MCF 10A (cell line): ENCODE results near the gene GPATCH1. TPM values are rescaled to one million over a fixed set of nuclear protein-coding genes. Genes with fewer than 3 reads are reported as not detected.
"Not testable (repeated sequence)": the region's sequence is repeated elsewhere in the genome, so short reads cannot be mapped to it uniquely, and the experiment has no call there.

ENCODE experiments used
- Bru-seq: library from RNA; stranded (reverse); fragments of 400-500 nt; gene quantifications from one replicate; lab custom pipeline; 2021; lab: Mats Ljungman, UMichigan
- BruChase-seq, 2 experiments: library from RNA; stranded (reverse); fragments of 400-500 nt; gene quantifications; one replicate each; lab custom pipeline; 2021; lab: Mats Ljungman, UMichigan
- BruUV-seq: library from RNA; stranded (reverse); fragments of 400-500 nt; replicated peaks from 2 replicates; lab custom pipeline; 2021; lab: Mats Ljungman, UMichigan
- CTCF ChIA-PET: fragments of 300-600 bp; sonication (Branson Sonifier 250); formaldehyde crosslinking; extraction: SDS; loops from one replicate; lab custom pipeline; 2021; ENCODE audit warnings: antibody characterized with exemption, inconsistent platforms; lab: Yijun Ruan, JAX
- POLR2A ChIA-PET: fragments of 300-600, 350-650 bp; sonication (Branson Sonifier 250); formaldehyde crosslinking; extraction: SDS; loops from one replicate; lab custom pipeline; 2020; ENCODE audit warnings: antibody characterized with exemption, inconsistent platforms; lab: Yijun Ruan, JAX
- DNase-seq: peaks from one replicate; pipeline ENCODE4 v3.0.0-alpha.2; 2018; ENCODE audit not compliant: unreplicated experiment
- H3K27ac Mint-ChIP-seq: one replicate; pipeline ENCODE4 v1.8.0; 2022; ENCODE audit warnings: mild to moderate bottlenecking, low read depth, mixed read lengths; ENCODE audit not compliant: unreplicated experiment
- H3K27me3 Mint-ChIP-seq: one replicate; pipeline ENCODE4 v1.8.0; 2022; ENCODE audit warnings: mixed read lengths; ENCODE audit not compliant: insufficient read depth, unreplicated experiment
- H3K36me3 Mint-ChIP-seq: one replicate; pipeline ENCODE4 v1.8.0; 2022; ENCODE audit warnings: mild to moderate bottlenecking, moderate library complexity, mixed read lengths; ENCODE audit not compliant: insufficient read depth, unreplicated experiment
- H3K4me1 Mint-ChIP-seq: one replicate; pipeline ENCODE4 v1.8.0; 2022; ENCODE audit warnings: mixed read lengths; ENCODE audit not compliant: insufficient read depth, unreplicated experiment
- H3K4me3 Mint-ChIP-seq: one replicate; pipeline ENCODE4 v1.8.0; 2022; ENCODE audit warnings: mild to moderate bottlenecking, moderate library complexity, mixed read lengths; ENCODE audit not compliant: unreplicated experiment
- H3K9me3 Mint-ChIP-seq: one replicate; pipeline ENCODE4 v1.8.0; 2022; ENCODE audit warnings: mixed read lengths; ENCODE audit not compliant: unreplicated experiment
- CTCF ChIP-seq: fragments of 200-600 bp; IDR thresholded peaks from one replicate; pipeline ENCODE4 v1.8.0; 2022; ENCODE audit warnings: antibody characterized with exemption, mild to moderate bottlenecking; ENCODE audit not compliant: unreplicated experiment
- intact Hi-C: fragments of 100-400 bp; cut with micrococcal nuclease; formaldehyde crosslinking; loops from 2 replicates; pipeline ENCODE4 v1.14.1; 2022
- long read RNA-seq: library from polyadenylated mRNA; stranded (forward); transcript quantifications from one replicate; pipeline ENCODE4 v2.0.0, GENCODE V29; 2022
- total RNA-seq: library from RNA; stranded (reverse); gene quantifications from 2 replicates; pipeline ENCODE4 v1.2.3, GENCODE V29; 2022

Gene GPATCH1
- total RNA-seq, result 5.1 and 6.6 TPM in 2 replicates
- Bru-seq, nascent RNA, result percentile 51 among the genes with signal in this experiment
- percentile 52 among the genes with signal in this experiment for BruChase-seq, experiment 1, labeled RNA remaining after a 6-hour chase
- BruChase-seq, experiment 2, labeled RNA remaining after a 2-hour chase, result percentile 54 among the genes with signal in this experiment
- long read RNA-seq, transcript GPATCH1-201 (20 exons, 3,492 nt), result major isoform, 23 of 29 reads
- long read RNA-seq, partial matches to known transcripts, result 1 of 29 reads
- long read RNA-seq, other reads (novel, unspliced or antisense), result 5 of 29 reads

GRCh38 chr19:33080761-33081681, at the start of gene GPATCH1:
Gene GPATCH1 (plus strand): TSS chr19:33081181. CDS start chr19:33081194, 13 bp downstream.
- TF ChIP-seq CTCF, result no peak
- POLR2A ChIA-PET, result interaction anchor here (0.5 to 2.5 kb wide), 15 partner anchors 9 to 109 kb away, joined by 3 to 15 read pairs (median 5); partner anchors contain the start of genes CEP89, FAAP24 and RHPN2
- peaks cover 9% of the 10 kb centered on the region for H3K36me3 Mint-ChIP-seq
- intact Hi-C loops, result loop anchor here (1.0 kb wide), 1 partner anchor 105 kb away; no protein-coding TSS in a partner anchor
- H3K9me3 Mint-ChIP-seq, result no peaks in the 10 kb centered on the region
- no peaks in the 10 kb centered on the region for H3K27me3 Mint-ChIP-seq
- CTCF ChIA-PET, result interaction anchor here (0.6 to 2.0 kb wide), 5 partner anchors 21 to 296 kb away, joined by 3 to 13 read pairs (median 6); no protein-coding TSS in a partner anchor
- H3K4me3 Mint-ChIP-seq, result peak within 1 kb of the TSS; percentile 87
- H3K27ac Mint-ChIP-seq, result peak within 1 kb of the TSS; percentile 86
- H3K4me1 Mint-ChIP-seq, result peaks cover 16% of the 10 kb centered on the region
- peak; percentile 90 for DNase-seq
- TSS peak; percentile 54 for BruUV-seq

GRCh38 chr19:33032218-33032781, 48.7 kb upstream of the GPATCH1 start:
- no TSS peak for BruUV-seq
- Mint-ChIP-seq H3K36me3 (peaks cover 6% of the 10 kb centered on the region), H3K4me1 (no peaks in the 10 kb centered on the region), H3K9me3 (no peaks in the 10 kb centered on the region), H3K27ac (no peak overlapping the region), H3K27me3 (no peaks in the 10 kb centered on the region), H3K4me3 (no peak overlapping the region)
- ChIA-PET CTCF (interaction anchor here (1.1 to 1.2 kb wide), 3 partner anchors 56 to 94 kb away, joined by 3 to 9 read pairs (median 3); no protein-coding TSS in a partner anchor), POLR2A (no interaction called here)
- no peak for DNase-seq
- intact Hi-C loops, result no loop called here
- no peak for TF ChIP-seq CTCF

- H3K9me3 Mint-ChIP-seq, result no peaks in the 10 kb centered on the region
- H3K4me3 Mint-ChIP-seq, result no peak overlapping the region
- DNase-seq, result no peak
- no peaks in the 10 kb centered on the region for H3K36me3 Mint-ChIP-seq
- no peaks in the 10 kb centered on the region for H3K4me1 Mint-ChIP-seq
- no peak overlapping the region for H3K27ac Mint-ChIP-seq
- BruUV-seq, result no TSS peak
- no peak for TF ChIP-seq CTCF
- no peaks in the 10 kb centered on the region for H3K27me3 Mint-ChIP-seq
- CTCF ChIA-PET, result interaction anchor here (1.1 to 1.2 kb wide), 2 partner anchors 19 to 90 kb away, joined by 3 to 4 read pairs; no protein-coding TSS in a partner anchor
- intact Hi-C loops, result no loop called here
- POLR2A ChIA-PET, result interaction anchor here (0.6 to 0.7 kb wide), 2 partner anchors 34 to 51 kb away, joined by 3 read pairs; no protein-coding TSS in a partner anchor
These were observed 45.5 kb upstream of the GPATCH1 start for GRCh38 chr19:33035461-33035860.

- POLR2A ChIA-PET, result interaction anchor here (0.9 kb wide), 1 partner anchor 17 kb away, joined by 4 read pairs; no protein-coding TSS in a partner anchor
- intact Hi-C loops, H3K4me1 Mint-ChIP-seq, H3K36me3 Mint-ChIP-seq, DNase-seq, H3K9me3 Mint-ChIP-seq, BruUV-seq, H3K27ac Mint-ChIP-seq, H3K4me3 Mint-ChIP-seq, H3K27me3 Mint-ChIP-seq: not testable (repeated sequence)
- CTCF ChIA-PET, result interaction anchor here (0.7 to 1.2 kb wide), 2 partner anchors 11 to 18 kb away, joined by 3 to 4 read pairs; no protein-coding TSS in a partner anchor
These were observed 44.4 kb upstream of the GPATCH1 start for GRCh38 chr19:33036370-33037167.

- BruUV-seq, POLR2A ChIA-PET, H3K36me3 Mint-ChIP-seq, intact Hi-C loops, H3K27me3 Mint-ChIP-seq, H3K4me1 Mint-ChIP-seq, H3K9me3 Mint-ChIP-seq, DNase-seq, H3K4me3 Mint-ChIP-seq: not testable (repeated sequence)
- H3K27ac Mint-ChIP-seq, result peak overlapping the region; percentile 57
- CTCF ChIA-PET, result interaction anchor here (0.7 kb wide), 2 partner anchors 10 to 16 kb away, joined by 3 read pairs; no protein-coding TSS in a partner anchor
These were observed 43.6 kb upstream of the GPATCH1 start for GRCh38 chr19:33037168-33038025.
